ENCODE measurements around the gene KCNH8.

Gene KCNH8

DNA sequence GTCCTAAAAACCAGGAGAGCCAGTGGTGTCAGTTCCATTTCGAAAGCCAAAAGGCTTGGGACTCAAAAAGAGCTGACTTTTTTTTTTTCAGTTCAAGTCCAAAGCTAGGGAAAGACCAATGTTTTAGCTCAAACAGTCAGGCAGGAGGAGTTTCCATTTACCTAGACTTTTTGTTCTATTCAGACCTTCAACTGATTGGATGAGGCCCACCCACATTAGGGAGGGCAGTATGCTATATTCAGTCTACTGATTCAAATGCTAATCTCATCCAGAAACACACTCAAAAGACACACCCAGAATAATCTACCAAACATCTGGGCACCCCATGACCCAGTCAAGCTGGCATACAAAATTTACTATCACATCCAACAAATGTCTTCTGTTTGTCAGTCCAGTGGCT lies 374.0 kb downstream of the KCNH8 start:
- no peak for DNase-seq

DNA sequence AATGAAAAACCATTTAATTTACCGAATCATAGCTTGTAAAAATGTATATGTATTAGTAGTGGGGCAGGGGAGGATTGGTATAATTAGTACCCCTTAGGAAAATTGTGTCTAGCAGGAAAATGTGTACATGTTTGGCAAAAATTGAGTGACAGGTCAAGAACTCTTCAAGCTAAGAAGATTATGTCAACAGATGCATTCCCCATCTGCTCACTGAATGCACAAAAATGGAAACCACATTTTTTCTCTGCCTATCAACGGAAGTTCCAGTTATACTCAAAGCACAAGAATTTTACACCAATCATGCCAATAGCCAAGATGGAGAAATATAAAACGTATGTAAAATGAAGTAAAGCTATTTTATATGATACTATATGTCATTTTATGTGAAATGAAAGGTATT lies 377.8 kb downstream of the KCNH8 start:
- peak; percentile 69 for DNase-seq

GRCh38 chr3:19527746-19528145 lies 379.4 kb downstream of the KCNH8 start:
- no peak for DNase-seq

DNA sequence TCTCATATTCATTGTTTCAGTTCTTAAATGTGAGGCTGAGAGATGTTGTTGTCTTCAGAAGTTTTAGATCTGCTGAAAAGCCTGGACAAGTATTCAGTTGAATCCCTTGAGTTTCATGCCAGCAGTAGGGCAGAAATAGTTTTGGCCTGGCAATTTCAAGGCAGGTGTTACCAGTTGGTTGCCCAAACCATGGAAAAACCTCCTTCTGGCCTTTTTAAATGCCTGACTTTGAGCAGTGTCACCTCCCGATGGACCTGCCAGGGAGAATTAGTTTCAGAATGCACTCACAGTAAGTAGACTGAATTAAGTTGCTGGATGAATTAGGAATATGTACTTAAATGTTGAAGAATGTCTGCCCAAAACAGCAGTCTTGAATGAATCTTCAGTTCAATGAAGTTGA lies 383.1 kb downstream of the KCNH8 start:
- no peak for DNase-seq

GRCh38 chr3:19539518-19540392 lies 391.4 kb downstream of the KCNH8 start:
- DNase-seq: no peak

DNA sequence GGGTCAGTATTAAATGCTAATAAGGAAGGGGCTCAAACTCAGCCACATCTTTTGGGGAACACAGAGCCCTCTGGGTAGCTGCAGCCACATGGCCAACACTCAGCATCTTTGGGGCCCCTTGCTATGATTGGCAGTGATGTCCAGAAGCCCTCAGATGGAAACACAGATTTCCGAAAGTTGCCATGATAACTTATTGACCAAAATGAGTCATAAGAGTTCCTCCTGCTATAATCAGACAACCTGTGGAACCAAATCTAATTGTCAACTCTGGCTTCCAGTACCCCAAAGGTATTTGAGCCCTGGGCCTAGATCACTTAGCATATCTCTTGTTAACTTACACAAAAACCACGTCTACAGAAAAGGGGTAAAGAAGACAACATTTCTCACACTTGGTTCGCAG lies 392.2 kb downstream of the KCNH8 start:
- DNase-seq: no peak

DNA sequence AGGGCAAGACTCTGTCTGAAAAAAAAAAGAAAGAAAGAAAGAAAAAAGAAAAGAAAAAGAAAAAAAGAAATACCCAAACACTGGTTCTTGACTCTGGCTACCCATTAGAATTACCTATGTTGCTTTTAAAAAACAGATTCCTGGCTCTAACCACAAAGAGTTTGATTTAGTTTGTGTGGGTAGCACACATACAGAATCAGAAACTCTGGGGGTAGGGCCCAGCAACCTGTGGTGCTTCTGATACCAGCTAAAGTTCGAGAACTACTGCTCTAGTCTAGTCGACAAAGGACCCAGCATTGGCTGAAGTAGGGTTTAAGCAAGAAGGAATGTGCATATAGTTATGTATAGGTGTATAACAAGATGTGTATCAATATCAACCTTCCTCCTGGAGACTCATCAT lies 393.0 kb downstream of the KCNH8 start:
- no peak for DNase-seq

GRCh38 chr3:19543212-19543841 lies 395.0 kb downstream of the KCNH8 start:
- DNase-seq: no peak

- no peak for DNase-seq
These were observed 399.6 kb downstream of the KCNH8 start for GRCh38 chr3:19547665-19548464.

DNA sequence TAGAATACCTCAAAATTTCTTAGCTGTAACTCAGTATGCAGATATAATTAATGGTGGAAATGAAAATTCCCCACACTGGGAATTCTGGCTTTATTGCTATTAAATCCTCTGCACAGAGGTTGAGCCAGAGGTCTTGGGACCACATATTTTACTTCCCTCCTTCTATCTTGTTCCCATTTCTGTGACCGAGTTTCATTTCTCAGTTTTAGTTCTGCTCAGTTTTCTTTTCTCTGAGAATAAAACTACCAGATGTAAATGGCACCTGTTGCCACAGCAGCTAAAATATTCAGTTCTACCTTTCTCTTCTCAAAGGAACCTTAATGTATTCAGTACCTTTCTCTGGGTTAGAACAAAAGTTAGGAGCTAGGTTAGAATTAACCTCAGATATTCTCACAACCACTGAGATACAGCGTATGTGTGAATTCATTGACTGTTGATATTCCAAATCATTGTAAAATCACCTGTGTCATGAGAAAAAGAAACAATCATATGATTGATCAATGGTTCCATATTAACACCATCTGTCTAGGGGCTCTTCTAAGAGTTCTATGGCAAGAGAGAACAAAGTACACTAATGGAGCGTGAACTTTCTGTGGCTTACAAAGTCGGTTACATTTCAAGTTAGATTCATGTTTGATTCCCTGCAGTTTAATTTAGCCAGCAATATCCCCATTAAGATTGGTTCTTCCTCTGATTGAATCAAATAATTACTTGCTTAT lies 411.6 kb downstream of the KCNH8 start:
- no peak for DNase-seq

GRCh38 chr3:19573644-19574043 lies 425.3 kb downstream of the KCNH8 start:
- DNase-seq: no peak

DNA sequence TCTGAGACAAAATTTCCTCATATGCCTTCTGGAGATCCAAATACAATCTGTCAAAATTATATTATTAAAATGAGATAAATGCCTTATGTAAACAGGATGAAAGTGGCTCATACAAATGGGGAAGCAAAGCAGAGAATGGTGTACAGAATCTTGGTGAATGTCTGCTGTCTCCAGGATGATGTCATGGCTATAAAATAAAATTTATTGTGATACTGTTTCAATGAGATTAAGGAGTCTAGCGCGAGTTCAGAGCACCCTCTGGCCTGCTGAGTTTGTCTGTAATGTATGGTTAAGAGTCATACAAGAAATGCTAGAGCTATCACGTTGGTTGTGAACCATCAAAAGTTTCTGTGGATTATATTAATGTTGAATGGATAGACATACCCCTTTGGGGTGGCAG lies 426.0 kb downstream of the KCNH8 start:
- no peak for DNase-seq

- no peak for DNase-seq
These were observed 428.0 kb downstream of the KCNH8 start for GRCh38 chr3:19576343-19576742.
